ENCODE results near the gene KAT8. TPM values are rescaled to one million over a fixed set of nuclear protein-coding genes. Genes with fewer than 3 reads are reported as not detected.

The KAT8 gene
- total RNA-seq, 1 experiment from 2014 or later: 42.0 TPM

- ChIA-PET CTCF (interaction anchor here (2.5 kb wide), 1 partner anchor 99 kb away, joined by 13 read pairs; the partner anchor contains the start of gene HSD3B7), POLR2A (interaction anchor here (2.0 kb wide), 1 partner anchor 10 kb away, joined by 6 read pairs; the partner anchor contains the start of genes ZNF646 and ZNF668)
- intact Hi-C loops (cut with micrococcal nuclease): no loop called here
- no peak for DNase-seq (ENCODE audit: unreplicated experiment)
- no TSS peak for BruUV-seq (replicated peaks)
- Mint-ChIP-seq H3K4me3 (ENCODE audit: unreplicated experiment) (no peak overlapping the region), H3K27me3 (ENCODE audit: insufficient read depth, unreplicated experiment) (no peaks in the 10 kb centered on the region), H3K36me3 (ENCODE audit: insufficient read depth, unreplicated experiment) (peaks cover 13% of the 10 kb centered on the region), H3K27ac (ENCODE audit: low read depth, unreplicated experiment) (no peak overlapping the region), H3K4me1 (ENCODE audit: insufficient read depth, unreplicated experiment) (peaks cover 6% of the 10 kb centered on the region), H3K9me3 (ENCODE audit: unreplicated experiment) (no peaks in the 10 kb centered on the region)
- no peak for TF ChIP-seq CTCF (IDR thresholded peaks at IDR 0.05; ENCODE audit: unreplicated experiment)
Observed at GRCh38 chr16:31083981-31084380, 33.5 kb upstream of the KAT8 start.

GRCh38 chr16:31084584-31085302 is 32.7 kb upstream of the KAT8 start:
- Mint-ChIP-seq H3K4me3 (ENCODE audit: unreplicated experiment) (no peak overlapping the region), H3K9me3 (ENCODE audit: unreplicated experiment) (no peaks in the 10 kb centered on the region), H3K36me3 (ENCODE audit: insufficient read depth, unreplicated experiment) (peaks cover 13% of the 10 kb centered on the region), H3K27me3 (ENCODE audit: insufficient read depth, unreplicated experiment) (no peaks in the 10 kb centered on the region), H3K27ac (ENCODE audit: low read depth, unreplicated experiment) (no peak overlapping the region), H3K4me1 (ENCODE audit: insufficient read depth, unreplicated experiment) (peaks cover 6% of the 10 kb centered on the region)
- CTCF ChIA-PET: interaction anchor here (1.0 to 2.5 kb wide), 3 partner anchors 9 to 100 kb away, joined by 3 to 13 read pairs (median 3); partner anchors contain the start of gene HSD3B7
- POLR2A ChIA-PET: interaction anchor here (2.0 kb wide), 1 partner anchor 11 kb away, joined by 6 read pairs; the partner anchor contains the start of genes ZNF646 and ZNF668
- intact Hi-C loops (cut with micrococcal nuclease): no loop called here
- DNase-seq (ENCODE audit: unreplicated experiment): no peak
- BruUV-seq (replicated peaks): no TSS peak
- no peak for TF ChIP-seq CTCF (IDR thresholded peaks at IDR 0.05; ENCODE audit: unreplicated experiment)

GRCh38 chr16:31085411-31085810 is 32.1 kb upstream of the KAT8 start:
- no peak for TF ChIP-seq CTCF (IDR thresholded peaks at IDR 0.05; ENCODE audit: unreplicated experiment)
- no peak overlapping the region for H3K4me3 Mint-ChIP-seq (ENCODE audit: unreplicated experiment)
- POLR2A ChIA-PET: interaction anchor here (1.0 kb wide), 1 partner anchor 11 kb away, joined by 5 read pairs; the partner anchor contains the start of genes ZNF646 and ZNF668
- DNase-seq (ENCODE audit: unreplicated experiment): no peak
- H3K27ac Mint-ChIP-seq (ENCODE audit: low read depth, unreplicated experiment): no peak overlapping the region
- intact Hi-C loops (cut with micrococcal nuclease): no loop called here
- no peaks in the 10 kb centered on the region for H3K9me3 Mint-ChIP-seq (ENCODE audit: unreplicated experiment)
- no TSS peak for BruUV-seq (replicated peaks)
- CTCF ChIA-PET: interaction anchor here (0.5 to 2.5 kb wide), 5 partner anchors 9 to 303 kb away, joined by 3 to 13 read pairs (median 3); partner anchors contain the start of gene HSD3B7
- H3K27me3 Mint-ChIP-seq (ENCODE audit: insufficient read depth, unreplicated experiment): no peaks in the 10 kb centered on the region
- peaks cover 6% of the 10 kb centered on the region for H3K4me1 Mint-ChIP-seq (ENCODE audit: insufficient read depth, unreplicated experiment)
- peaks cover 18% of the 10 kb centered on the region for H3K36me3 Mint-ChIP-seq (ENCODE audit: insufficient read depth, unreplicated experiment)

- ChIA-PET POLR2A (interaction anchor here (1.0 kb wide), 1 partner anchor 12 kb away, joined by 5 read pairs; the partner anchor contains the start of genes ZNF646 and ZNF668), CTCF (interaction anchor here (0.5 to 2.5 kb wide), 6 partner anchors 9 to 303 kb away, joined by 3 to 13 read pairs (median 4); partner anchors contain the start of gene HSD3B7)
- intact Hi-C loops (cut with micrococcal nuclease): no loop called here
- H3K36me3 Mint-ChIP-seq (ENCODE audit: insufficient read depth, unreplicated experiment): peaks cover 22% of the 10 kb centered on the region
- H3K27ac Mint-ChIP-seq (ENCODE audit: low read depth, unreplicated experiment): no peak overlapping the region
- H3K27me3 Mint-ChIP-seq (ENCODE audit: insufficient read depth, unreplicated experiment): no peaks in the 10 kb centered on the region
- no peaks in the 10 kb centered on the region for H3K9me3 Mint-ChIP-seq (ENCODE audit: unreplicated experiment)
- no peak for DNase-seq (ENCODE audit: unreplicated experiment)
- H3K4me3 Mint-ChIP-seq (ENCODE audit: unreplicated experiment): no peak overlapping the region
- peaks cover 11% of the 10 kb centered on the region for H3K4me1 Mint-ChIP-seq (ENCODE audit: insufficient read depth, unreplicated experiment)
- no peak for TF ChIP-seq CTCF (IDR thresholded peaks at IDR 0.05; ENCODE audit: unreplicated experiment)
- BruUV-seq (replicated peaks): no TSS peak
Observed at GRCh38 chr16:31085873-31086628, 31.4 kb upstream of the KAT8 start.
